ENCODE results near the gene HMGN2. TPM values are rescaled to one million over a fixed set of nuclear protein-coding genes. Genes with fewer than 3 reads are reported as not detected.

The HMGN2 gene
- total and polyA plus RNA-seq, 4 donors = 51.8 to 218 (median 132) TPM

DNA sequence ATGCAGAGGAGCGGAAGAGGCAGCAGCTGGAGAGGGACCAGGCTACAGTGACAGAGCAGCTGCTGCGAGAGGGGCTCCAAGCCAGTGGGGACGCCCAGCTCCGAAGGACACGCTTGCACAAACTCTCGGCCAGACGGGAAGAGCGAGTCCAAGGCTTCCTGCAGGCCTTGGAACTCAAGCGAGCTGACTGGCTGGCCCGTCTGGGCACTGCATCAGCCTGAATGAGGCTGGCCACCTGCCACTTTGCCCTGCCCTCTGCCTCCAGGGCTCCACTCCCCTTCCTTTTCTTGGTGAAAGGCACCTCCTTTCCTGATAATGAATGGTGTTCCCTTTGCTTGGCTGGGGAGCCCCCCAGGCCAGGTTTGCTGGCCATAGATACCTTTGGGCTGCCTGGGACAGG lies 3.3 kb upstream of the HMGN2 start:
- WGBS = 81% methylated on average over 10 of the region's 10 CpGs

DNA sequence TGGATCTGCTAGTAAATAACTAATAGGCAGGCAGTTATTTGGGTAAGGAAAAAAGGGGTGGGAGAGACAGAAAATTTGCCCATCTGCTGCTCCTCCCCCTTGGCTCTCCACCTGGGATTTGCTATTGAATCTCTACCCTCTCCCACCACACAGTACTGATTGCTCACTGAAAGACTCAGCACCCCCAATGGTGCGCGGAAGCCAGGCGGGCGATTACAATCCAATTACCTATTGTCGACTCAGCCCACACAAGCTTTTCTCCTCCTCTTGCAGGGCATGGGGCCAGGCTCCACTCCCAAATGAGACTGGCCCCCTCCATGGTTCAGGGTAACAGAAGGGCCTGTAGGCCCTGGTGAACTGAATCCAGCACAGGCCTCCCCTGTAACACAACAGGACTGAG lies 2.7 kb upstream of the HMGN2 start:
- H3K4me1 ChIP-seq (ENCODE audit: control insufficient read depth in 4 of 4, insufficient read depth in 4 of 4, low read length in 3 of 4) = peaks cover 1 to 35% (median 23%) of the 10 kb centered on the region in 4 donors
- peaks cover 0 to 38% (median 24%) of the 10 kb centered on the region in 4 donors for H3K36me3 ChIP-seq (ENCODE audit: control insufficient read depth in 4 of 4, insufficient read depth in 3 of 4, low read depth in 1 of 4, low read length in 3 of 4)
- no peak for DNase-seq (ENCODE audit: low spot score)
- H3K9ac ChIP-seq (ENCODE audit: low read depth in 1 of 2, low read length in 2 of 2) = no peak overlapping the region
- H3K4me3 ChIP-seq (ENCODE audit: low read depth in 1 of 3, low read length in 3 of 3) = no peak overlapping the region
- 97% methylated on average over 5 of the region's 5 CpGs for WGBS
- H3K9me3 ChIP-seq (ENCODE audit: control insufficient read depth in 4 of 4, low read length in 3 of 4) = no peaks in the 10 kb centered on the region
- no peaks in the 10 kb centered on the region for H3K27me3 ChIP-seq (ENCODE audit: control insufficient read depth in 4 of 4, insufficient read depth in 4 of 4, low read length in 3 of 4)
- H3K27ac ChIP-seq (ENCODE audit: low read depth in 1 of 2, low read length in 2 of 2) = no peak overlapping the region
- no peak for TF ChIP-seq YY1 (IDR thresholded peaks at IDR 0.05)
- no peak for TF ChIP-seq ZBTB33 (IDR thresholded peaks at IDR 0.05)
- TF ChIP-seq TAF1 (conservative IDR thresholded peaks at IDR 0.05) = no peak
- no peak for TF ChIP-seq NR2F2 (IDR thresholded peaks at IDR 0.05)
- no peak for TF ChIP-seq GABPA (IDR thresholded peaks at IDR 0.05 in 1 of 2, conservative IDR thresholded peaks at IDR 0.05 in 1 of 2)
- no peak for TF ChIP-seq RXRA (IDR thresholded peaks at IDR 0.05)
- no peak for TF ChIP-seq HNF4G (IDR thresholded peaks at IDR 0.05)
- TF ChIP-seq ATF3 (IDR thresholded peaks at IDR 0.05) = no peak
- no peak for TF ChIP-seq JUND (IDR thresholded peaks at IDR 0.05)

More for the DNA sequence above, 3.3 kb upstream of the HMGN2 start:
- Histone ChIP-seq H3K27me3 (ENCODE audit: control insufficient read depth in 4 of 4, insufficient read depth in 4 of 4, low read length in 3 of 4) (no peaks in the 10 kb centered on the region), H3K9ac (ENCODE audit: low read depth in 1 of 2, low read length in 2 of 2) (no peak overlapping the region), H3K9me3 (ENCODE audit: control insufficient read depth in 4 of 4, low read length in 3 of 4) (no peaks in the 10 kb centered on the region), H3K36me3 (ENCODE audit: control insufficient read depth in 4 of 4, insufficient read depth in 3 of 4, low read depth in 1 of 4, low read length in 3 of 4) (peaks cover 0 to 34% (median 23%) of the 10 kb centered on the region in 4 donors), H3K27ac (ENCODE audit: low read depth in 1 of 2, low read length in 2 of 2) (no peak overlapping the region), H3K4me3 (ENCODE audit: low read depth in 1 of 3, low read length in 3 of 3) (no peak overlapping the region), H3K4me1 (ENCODE audit: control insufficient read depth in 4 of 4, insufficient read depth in 4 of 4, low read length in 3 of 4) (peaks cover 1 to 29% (median 18%) of the 10 kb centered on the region in 4 donors)
- TF ChIP-seq FOXA2 (IDR thresholded peaks at IDR 0.05) = no peak
- TF ChIP-seq, protein P1, sequence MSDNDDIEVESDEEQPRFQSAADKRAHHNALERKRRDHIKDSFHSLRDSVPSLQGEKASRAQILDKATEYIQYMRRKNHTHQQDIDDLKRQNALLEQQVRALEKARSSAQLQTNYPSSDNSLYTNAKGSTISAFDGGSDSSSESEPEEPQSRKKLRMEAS (IDR thresholded peaks at IDR 0.05) = no peak
- no peak for TF ChIP-seq JUND (IDR thresholded peaks at IDR 0.05)
- TF ChIP-seq GABPA (IDR thresholded peaks at IDR 0.05 in 1 of 2, conservative IDR thresholded peaks at IDR 0.05 in 1 of 2) = no peak
- TF ChIP-seq EGR1 (IDR thresholded peaks at IDR 0.05; ENCODE audit: low read depth in 2 of 2) = no peak
- TF ChIP-seq HNF4A (conservative IDR thresholded peaks at IDR 0.05) = no peak
- TF ChIP-seq ATF3 (IDR thresholded peaks at IDR 0.05) = no peak
- no peak for TF ChIP-seq RXRA (IDR thresholded peaks at IDR 0.05)
- TF ChIP-seq SP1 (IDR thresholded peaks at IDR 0.05) = no peak
- no peak for TF ChIP-seq ZBTB33 (IDR thresholded peaks at IDR 0.05)
- TF ChIP-seq REST (IDR thresholded peaks at IDR 0.05) = no peak
- no peak for DNase-seq (ENCODE audit: low spot score)

Data from liver (tissue), 9 donors.